Hematopoietic multipotent progenitor cell treated with erythropoietin and hydrocortisone succinate and interleukin-3 and kit ligand, for 17 days (in vitro differentiated cells): Measurements from ENCODE around the gene CRTC1.
A peak's percentile ranks its signal among the peaks of the same experiment; 100 is the strongest.

Experiments used
- DNase-seq: peaks from one replicate; pipeline ENCODE4 v3.0.0-alpha.2; 2015; ENCODE audit warnings: low spot score

The CRTC1 gene, protein sequence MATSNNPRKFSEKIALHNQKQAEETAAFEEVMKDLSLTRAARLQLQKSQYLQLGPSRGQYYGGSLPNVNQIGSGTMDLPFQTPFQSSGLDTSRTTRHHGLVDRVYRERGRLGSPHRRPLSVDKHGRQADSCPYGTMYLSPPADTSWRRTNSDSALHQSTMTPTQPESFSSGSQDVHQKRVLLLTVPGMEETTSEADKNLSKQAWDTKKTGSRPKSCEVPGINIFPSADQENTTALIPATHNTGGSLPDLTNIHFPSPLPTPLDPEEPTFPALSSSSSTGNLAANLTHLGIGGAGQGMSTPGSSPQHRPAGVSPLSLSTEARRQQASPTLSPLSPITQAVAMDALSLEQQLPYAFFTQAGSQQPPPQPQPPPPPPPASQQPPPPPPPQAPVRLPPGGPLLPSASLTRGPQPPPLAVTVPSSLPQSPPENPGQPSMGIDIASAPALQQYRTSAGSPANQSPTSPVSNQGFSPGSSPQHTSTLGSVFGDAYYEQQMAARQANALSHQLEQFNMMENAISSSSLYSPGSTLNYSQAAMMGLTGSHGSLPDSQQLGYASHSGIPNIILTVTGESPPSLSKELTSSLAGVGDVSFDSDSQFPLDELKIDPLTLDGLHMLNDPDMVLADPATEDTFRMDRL

DNA sequence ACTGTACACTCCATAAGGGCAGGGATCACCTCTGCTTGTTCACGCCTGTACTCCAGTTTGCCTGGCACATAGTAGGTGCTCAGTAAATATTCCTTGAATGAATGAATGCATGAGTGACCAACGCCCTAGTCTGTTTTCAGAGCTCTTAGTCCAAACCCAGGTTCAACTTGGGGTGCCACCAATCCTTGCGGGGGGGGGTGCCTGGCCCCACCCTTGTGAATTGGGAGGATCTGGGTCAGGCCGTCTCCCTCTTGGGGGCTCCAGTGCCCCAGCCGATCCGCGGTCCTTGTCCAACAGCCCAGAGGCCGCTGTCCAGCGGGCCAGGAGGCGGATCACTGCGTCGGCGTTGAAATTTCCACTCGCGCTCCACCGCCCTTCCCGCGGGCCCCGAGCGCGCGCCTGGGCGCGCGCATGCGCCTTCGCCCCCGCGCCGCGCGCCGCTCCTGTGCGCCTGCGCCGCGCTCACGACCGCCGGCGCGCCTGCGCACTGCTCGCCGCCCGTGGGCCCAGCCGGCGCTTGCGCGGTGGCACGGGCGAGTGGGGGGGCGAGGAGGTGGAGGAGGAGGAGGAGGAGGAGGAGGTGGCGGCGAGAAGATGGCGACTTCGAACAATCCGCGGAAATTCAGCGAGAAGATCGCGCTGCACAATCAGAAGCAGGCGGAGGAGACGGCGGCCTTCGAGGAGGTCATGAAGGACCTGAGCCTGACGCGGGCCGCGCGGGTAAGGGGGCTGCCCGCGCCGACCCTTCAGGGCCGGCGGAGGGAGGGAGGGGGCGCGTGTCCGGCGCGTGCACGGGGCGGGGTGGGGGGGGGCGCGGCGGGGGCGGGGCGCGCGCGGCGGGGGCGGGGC lies at the start of gene CRTC1:
Gene CRTC1 (plus strand): TSS at position 572 of the 849 bp plus-strand sequence. CDS start 23 bp downstream, at position 595.
- peak; percentile 86 for DNase-seq

DNA sequence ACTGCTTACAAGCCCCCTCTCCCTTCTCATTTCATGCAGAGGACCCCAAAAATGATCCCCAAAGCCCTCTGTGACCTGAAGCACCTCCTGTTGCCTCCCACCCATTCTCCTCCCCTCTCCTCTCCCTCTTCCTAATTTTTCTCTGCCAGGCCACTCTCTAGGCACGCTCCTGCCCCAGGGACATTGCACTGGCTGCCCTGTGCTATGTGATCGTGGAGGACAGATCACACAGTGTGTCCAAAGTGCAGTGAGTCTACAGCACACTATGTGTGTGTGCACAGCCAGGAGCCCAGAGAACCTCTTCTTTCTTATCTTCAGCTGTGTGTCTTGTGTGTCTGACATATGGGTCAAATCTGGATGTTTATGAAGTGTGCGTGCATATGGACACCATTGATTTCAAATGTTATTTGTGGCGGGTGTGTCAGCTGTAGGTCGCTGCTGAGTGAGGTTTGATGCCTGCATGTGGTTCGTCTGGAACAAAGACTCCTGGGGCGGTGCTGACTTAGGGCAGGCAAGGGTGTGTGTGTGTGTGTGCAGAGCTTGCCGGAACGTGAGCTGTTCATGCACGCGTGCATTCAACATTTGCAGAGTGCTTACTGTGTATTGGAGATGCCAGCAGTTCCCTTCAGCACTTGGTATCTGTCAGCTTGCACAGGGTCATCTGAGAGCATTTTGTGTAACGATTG lies 48.7 kb upstream of the CRTC1 start:
- no peak for DNase-seq

DNA sequence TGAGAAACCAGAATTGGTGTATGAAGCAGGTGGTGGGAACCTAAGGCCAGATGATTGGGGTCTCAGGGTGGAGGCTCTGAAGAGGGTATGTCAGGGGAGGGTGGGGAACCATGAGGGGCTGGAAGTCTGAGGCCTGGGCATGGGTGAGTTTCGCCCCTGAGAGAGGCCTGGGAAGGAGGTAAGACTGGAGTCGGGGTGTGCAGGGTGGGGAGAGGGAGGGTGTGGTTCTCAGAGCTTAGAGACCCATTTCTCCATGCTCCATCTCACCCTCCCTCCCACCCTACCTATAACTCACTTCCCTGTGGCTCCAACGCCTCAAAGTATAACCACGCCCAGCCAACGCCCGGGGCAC lies 47.7 kb upstream of the CRTC1 start:
- no peak for DNase-seq

DNA sequence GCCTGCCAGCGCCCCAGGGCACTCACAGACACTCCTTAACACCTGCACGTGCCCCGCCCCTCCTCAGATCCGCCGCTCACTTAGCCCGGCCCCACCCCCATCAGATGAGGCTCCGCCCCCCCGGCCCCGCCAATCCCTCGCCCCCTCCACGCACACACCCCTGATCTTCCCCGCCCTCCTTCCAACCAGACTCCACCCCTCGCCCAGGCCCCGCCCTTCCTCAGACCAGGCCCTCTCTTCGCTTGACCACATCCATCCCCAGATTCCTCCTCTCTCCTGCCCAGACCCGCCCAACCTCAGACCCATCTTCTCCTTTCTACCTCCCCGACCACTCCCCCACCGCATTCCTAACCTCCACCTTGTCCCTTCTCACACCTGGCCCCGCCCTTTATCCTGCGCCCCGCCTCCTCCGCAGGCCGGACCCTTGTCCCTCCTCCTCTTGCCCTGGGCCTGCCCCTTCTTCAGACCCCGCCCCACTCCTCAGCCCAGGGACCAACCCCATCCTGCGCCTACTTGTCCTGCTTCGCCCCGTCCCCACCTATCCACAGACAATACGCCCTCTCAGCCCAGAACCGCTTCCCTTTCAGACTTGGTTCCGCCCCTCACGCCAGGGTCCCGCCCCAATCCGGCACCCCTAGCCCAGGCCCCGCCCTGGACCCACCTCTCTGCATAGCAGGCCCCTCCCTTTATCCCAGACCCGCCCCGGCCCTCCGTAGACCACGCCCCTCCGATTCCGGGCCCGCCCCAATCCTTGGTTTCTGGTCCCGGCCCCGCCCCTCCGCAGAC lies 47.1 kb upstream of the CRTC1 start:
- peak; percentile 90 for DNase-seq

DNA sequence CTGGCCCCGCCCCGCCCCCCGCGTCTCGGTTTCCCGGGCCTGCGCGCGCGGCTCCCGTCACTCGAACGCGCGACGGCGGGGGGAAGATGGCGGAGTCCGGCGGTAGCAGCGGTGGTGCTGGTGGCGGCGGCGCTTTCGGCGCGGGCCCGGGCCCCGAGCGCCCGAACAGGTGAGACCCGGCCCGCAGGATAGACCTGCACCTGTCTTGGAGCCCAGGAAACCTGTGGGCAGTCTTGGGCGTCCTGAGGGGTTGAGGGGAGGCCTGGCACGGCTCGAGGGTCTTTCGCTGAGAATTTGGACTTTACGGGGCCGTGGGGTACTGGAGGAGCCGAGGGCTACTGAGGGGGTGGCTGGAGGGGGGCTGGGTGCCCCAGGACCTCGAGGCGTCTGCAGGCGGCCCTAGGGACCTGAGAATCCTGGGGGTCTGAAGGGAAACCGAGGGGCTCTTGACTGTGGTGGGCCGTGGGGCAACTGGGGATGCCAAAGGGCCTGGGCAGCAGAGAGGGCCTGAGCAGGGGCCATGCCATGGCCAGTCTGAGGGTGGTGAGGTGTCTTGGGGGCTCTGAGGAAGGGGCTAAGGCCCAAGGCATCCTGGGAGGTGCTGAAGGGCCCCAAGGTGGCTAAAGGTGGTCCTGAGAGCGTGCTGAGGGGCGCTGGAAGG lies 46.4 kb upstream of the CRTC1 start, which contains the start of gene KLHL26:
Gene KLHL26 (plus strand): TSS at position 60 of the 661 bp plus-strand sequence. CDS start 27 bp downstream, at position 87.
- DNase-seq, result no peak

DNA sequence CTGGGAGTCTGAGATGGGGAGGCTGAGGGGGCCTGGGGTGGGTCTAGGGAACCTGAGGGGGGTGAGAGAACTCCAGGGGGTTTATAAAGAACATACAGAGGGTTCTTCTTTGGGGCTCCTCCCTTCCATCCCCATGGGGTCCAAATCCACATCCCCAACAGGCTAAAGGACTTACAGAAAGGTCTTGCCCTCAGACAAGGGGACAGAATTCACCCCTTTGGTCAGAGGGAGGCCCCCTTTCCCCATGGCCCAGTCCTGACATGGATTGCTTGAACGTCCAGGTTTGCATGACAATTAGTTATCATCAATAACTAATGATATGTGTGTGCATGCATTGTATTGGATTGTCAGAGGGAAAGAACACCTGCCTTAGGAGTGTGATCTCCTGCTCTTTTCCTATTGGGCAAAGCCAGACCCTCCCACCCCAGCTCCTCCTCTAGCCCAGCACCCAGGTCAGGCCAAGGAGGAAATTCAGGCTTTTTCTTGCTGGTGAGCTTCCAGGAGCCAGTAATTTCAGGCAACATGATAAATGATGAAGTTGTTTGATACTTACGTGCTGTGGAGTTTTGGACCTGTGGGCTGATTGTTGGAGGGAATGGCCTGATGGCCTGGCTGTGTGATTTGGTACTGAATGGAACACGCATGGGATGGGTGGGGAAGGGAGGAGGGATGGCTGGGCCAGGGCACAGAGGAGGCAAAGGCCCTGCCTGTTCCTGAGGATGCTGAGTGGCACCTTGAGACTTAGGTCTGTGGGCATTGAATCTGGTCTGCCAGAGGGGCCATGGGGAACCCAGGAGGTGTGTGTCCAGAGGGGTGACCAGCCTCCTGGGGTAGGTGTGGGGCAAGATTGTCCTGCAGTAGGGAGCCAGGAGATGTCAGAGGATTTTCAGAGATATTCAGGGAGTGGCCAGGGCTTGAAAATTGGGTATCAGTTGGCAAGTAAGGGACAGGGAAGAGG lies 45.5 kb upstream of the CRTC1 start:
- DNase-seq, result no peak

DNA sequence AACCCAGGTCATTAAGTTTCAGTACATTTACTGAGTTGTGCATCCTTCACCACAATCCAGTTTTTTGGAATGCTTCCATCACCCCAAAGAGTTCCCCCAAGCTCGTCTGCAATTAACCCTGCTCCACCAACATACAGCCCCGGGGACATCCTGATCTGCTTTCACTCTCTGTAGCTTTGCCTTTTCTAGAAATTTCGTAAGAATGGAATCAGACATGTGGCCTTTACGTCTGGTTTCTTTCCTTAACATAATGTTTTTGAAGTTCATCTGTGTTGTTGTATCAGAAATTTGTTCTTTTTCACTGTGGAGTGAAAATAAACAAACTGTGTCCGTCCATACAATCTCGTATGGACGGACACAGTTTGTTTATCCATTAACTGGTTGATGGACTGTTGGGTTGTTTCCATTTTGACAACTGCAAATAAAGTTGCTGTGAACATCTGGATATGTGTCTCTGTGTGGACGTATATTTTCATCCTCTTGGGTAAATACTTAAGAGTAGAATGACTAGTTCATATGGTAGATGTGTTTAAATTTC lies 43.7 kb upstream of the CRTC1 start:
- DNase-seq, result no peak

DNA sequence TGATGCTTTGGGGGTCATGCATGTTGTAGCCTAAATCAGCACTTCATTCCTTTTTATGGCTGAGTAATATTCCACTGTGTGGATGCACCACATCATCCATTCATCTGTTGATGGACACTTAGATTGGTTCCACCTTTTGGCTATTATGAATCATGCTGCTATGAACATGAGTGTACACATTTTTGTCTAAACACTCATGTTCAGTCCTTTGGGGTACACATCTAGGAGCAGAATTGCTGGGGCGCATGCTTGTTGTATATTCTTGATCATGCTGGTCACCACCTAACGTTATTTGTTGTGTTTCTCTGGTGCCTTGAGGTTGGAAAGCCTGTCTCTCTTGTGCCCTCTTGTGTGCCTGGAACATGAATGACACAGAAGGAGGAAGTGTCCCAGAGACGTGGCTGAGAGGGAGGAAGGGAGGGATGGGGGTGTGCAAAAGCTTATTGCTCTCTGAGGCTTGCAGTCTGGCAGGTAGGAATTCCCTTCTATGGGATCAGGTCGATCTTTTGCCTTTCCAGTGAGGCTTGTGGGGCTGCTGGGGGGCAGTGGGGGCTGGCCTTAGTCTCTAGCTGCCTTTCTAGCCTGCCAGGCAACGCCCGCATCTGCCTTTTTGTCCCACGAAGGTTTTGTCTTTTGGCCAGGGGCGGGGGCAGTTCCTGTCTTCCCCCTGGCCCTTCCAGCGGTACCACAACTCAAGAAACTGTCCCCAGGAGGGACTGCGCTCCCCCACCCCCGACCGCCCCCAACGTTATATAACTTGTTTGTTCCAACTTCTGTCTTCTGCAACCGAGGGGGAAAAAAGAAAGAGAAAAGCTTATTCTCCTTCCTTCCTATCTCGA lies 39.1 kb upstream of the CRTC1 start:
- no peak for DNase-seq

DNA sequence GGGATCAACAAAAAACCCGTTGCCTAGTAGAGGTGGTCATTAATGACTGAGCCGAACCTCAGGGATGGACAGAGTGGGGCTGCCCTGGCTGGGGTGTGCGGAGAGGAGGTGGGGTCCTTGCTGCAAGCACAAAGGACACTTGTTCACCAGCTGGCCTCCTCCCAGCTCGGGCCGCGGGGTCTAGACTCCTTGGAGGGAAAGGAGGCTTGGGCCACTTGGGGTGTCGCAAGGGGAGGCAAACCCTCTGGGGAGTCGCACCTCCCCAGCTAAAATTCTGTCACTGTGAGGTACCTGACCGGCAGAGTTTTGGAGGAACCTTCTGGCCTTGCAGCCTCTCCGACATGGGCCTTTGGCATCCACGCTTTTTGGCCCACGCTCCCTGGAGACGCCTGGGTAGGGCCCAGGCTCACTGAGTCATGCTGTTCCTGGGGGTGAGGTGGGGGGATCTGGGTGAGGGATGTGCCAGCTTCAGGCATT lies 38.4 kb upstream of the CRTC1 start:
- no peak for DNase-seq

DNA sequence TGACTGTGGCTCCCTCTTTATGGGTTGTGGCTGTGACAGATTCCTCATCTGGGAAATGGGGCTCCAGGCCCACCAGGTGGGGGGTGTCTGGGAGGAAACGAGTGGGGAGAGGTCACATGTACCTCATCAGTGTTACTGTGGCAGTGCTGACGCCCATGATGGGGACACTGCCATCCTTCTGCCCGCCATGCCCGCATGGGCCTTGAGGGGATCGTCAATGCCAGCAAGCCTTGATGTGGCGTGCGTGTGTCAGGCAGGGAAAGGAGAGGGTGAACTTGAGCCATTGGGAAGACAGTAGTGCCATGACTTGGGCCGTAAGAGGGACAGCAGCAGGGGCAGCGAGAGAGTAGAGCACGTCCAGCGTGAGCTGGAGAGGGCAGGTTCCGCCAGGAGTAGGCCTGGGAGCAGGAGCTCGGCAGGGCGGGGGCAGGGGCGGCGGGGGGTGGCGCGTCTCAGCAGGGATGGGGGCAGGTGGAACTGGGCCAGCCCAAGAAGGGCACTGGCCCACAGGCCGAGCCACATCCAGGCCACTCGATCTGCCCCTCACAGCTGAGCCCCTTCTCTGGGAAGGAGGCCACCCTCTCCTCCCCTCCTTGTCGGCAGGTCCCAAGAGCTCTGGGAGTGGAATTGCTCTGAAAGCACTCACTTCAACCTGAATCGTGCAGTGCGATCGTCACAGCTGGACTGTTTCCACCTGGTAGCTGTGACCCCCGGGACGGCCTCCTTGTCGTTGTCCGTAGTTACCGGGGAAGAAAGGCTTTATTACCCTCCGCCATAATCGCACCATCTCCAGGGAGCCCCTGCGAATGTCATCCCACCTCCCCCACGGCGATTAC lies 36.7 kb upstream of the CRTC1 start:
- DNase-seq, result no peak

DNA sequence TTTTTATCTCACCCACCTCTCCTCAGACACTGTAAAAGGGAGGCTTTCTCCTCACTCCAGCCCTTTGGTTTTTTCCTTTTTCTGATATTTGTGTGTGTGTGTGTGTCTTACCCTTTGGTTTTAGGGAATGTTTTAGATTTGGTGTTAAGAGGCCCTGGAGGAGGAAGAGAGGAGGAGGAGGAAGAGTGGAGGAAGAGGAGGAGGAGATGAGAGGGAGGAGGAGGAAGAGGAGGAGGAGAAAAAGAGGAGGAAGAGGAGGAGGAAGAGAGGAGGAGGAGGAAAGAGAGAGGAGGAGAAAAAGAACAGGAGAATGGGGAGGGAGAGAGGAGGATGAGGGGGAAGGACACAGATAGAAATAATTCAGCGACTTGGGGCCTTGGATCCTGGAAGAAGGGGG lies 36.1 kb upstream of the CRTC1 start:
- DNase-seq, result no peak

DNA sequence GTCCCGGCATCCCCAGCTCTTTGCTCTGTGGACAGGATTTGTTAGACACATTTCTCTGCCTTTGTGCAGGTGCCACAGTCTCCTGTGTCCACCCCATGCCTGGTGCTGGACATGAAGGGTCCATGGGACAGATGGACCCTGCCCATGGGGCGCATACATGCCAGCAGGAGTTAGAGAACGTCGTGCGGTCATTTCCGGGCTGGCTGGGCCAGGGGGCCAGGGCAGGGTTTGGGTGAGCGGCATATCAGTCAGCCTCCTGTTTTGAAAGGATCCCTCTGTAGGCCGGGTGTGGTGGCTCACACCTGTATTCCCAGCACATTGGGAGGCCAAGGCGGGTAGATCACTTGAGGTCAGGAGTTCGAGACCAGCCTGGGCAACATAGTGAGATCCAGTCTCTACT lies 35.7 kb upstream of the CRTC1 start:
- DNase-seq, result no peak

DNA sequence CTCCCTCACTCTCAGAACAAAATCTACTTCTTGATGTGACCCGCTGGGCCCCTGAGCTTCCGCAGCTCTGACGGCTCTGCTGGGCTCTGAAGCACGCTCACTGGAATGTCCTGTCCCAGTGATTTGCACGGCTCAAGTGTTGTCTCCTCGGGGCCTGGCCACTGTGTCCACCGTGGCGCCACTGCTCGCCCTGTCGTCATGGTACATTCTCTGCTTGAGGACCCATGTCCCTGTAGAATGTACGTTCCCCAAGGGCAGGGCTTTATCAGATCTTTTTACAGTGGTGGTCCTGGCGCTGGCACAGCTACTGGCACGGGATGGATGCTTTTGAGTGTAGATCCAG lies 34.5 kb upstream of the CRTC1 start:
- no peak for DNase-seq

DNA sequence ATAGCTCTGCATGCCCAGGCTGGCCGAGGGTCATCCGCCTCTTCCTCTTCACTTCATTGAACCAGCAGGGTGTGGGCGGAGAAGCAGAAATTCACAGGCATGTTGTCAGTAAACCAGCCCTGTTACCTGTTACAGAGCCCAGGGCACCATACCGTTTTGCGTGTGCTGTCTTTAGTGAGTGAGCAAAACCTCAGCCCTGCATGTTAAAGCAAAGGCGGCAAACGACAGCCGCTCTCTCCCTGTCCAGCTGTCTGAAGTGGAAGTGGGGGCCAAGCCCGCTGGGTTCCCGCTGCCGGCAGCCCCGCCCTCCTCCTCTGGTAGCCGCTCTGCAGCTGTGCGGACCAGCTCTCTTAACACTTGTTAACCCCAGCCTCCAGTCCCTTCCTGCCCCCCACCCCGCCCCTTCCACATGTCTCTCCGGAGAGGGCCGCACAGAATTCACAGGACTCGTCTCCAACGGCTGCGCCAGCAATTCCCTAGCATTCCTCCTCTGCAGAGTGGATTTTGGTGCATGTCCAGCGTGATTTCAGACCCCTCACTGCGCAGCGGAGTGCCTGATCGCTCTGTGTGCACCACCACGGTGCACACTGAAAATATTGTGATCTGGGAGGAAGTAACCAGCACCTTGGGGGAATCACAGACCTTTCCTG lies 34.0 kb upstream of the CRTC1 start:
- DNase-seq, result no peak

DNA sequence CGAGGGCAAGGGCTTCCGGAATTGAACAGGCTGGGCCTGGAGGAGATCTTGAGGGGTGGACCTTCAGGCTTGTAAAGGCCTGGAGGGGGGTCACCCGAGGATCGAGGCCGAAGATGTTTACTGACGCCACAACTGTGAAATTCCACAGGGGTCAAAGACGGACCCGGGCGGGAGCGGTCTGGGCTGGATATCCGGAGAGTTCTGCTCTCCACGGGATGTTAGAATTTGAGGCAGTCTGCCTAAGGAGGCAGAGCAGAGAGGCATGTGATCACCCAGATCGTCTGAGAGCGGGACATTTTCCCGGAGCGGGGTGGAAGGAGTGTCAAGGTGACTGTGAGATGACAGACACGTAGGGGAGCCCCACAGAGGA lies 33.5 kb upstream of the CRTC1 start:
- no peak for DNase-seq

DNA sequence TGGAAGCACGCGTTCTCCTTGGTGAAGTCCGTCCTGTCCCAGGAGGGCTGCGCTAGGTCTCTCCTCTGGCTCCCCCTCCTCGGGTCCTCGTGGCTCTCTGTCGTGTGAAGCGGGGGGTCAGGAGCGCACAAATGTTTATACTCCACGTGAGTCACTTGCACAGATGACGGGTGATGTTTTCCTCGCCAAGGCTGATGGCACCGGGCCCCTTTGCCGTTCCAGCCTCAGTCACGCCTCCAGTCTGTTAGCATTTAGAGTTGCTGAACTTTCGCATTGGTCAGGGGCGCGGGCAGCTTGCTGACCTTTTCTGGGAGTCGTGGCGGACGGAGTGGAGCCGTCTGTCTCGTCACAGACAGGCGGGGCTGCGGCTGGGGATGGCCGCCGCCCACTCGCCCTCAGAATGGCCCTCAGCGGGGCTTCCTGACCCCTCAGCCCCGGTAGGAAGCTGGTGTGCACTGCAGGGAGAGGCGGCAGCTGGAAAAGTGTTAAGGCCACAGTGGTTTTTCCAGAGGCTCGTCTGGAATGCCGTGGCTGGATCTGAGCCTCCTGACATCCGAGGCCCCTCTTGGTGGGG lies 32.9 kb upstream of the CRTC1 start:
- no peak for DNase-seq

DNA sequence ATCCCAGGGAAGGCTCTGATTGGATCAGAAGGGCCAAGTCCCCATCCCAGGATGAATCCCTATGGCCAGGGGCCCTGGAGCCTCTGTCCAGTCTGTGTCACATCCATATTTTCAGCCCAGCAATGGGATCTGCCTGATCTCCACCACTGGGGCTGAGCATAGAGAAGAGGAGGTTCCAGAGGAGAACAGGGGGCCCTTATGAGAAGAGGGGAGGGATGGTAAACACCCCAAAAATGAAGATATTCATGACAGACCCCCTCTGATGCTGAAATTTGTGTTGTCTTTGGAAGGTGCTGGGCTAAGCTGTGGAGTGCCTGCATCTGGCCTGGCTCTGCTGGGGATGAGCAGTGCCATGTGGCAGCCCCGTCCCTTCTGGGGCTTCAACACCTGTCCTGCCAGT lies 32.2 kb upstream of the CRTC1 start:
- no peak for DNase-seq
